GM06990 (cell line): ENCODE data around the gene C4A.

Source experiments
- DNase-seq: peaks from one replicate; pipeline ENCODE4 v3.0.0-alpha.2; 2011; ENCODE audit not compliant: insufficient read length; ENCODE audit errors: extremely low read depth
- H3K27me3 ChIP-seq: replicated peaks from 2 replicates; pipeline ENCODE4 v1.6.0; 2011; ENCODE audit warnings: low read length; ENCODE audit not compliant: control insufficient read depth, insufficient read depth
- H3K36me3 ChIP-seq: 2 replicates; pipeline ENCODE4 v1.5.1; 2011; ENCODE audit warnings: low read length; ENCODE audit not compliant: control insufficient read depth, insufficient read depth
- H3K4me3 ChIP-seq: replicated peaks from 2 replicates; pipeline ENCODE4 v1.5.1; 2011; ENCODE audit warnings: low read depth, mild to moderate bottlenecking, control low read depth, low read length
- CTCF ChIP-seq: IDR thresholded peaks from 2 replicates; pipeline ENCODE4 v1.5.1; 2011; ENCODE audit warnings: low read length, control low read depth, mild to moderate bottlenecking, inconsistent platforms; ENCODE audit not compliant: insufficient read depth, poor library complexity, severe bottlenecking

The C4A gene

GRCh38 chr6:31963921-31964320, 17.9 kb upstream of the C4A start:
- H3K4me3 ChIP-seq = no peak overlapping the region
- no peak for DNase-seq
- peaks cover 50% of the 10 kb centered on the region for H3K36me3 ChIP-seq
- H3K27me3 ChIP-seq = no peaks in the 10 kb centered on the region
- no peak for TF ChIP-seq CTCF

- no peak for TF ChIP-seq CTCF
Observed at GRCh38 chr6:31965700-31966099, 16.2 kb upstream of the C4A start.

GRCh38 chr6:31966506-31966905, 15.4 kb upstream of the C4A start:
- DNase-seq = no peak
- no peak for TF ChIP-seq CTCF
- H3K36me3 ChIP-seq = peaks cover 52% of the 10 kb centered on the region
- no peaks in the 10 kb centered on the region for H3K27me3 ChIP-seq
- H3K4me3 ChIP-seq = no peak overlapping the region

More at GRCh38 chr6:31965700-31966099, 16.2 kb upstream of the C4A start:
- Histone ChIP-seq H3K27me3 (no peaks in the 10 kb centered on the region), H3K4me3 (no peak overlapping the region), H3K36me3 (peaks cover 56% of the 10 kb centered on the region)
- no peak for DNase-seq

- Histone ChIP-seq H3K4me3 (no peak overlapping the region), H3K27me3 (no peaks in the 10 kb centered on the region), H3K36me3 (peaks cover 48% of the 10 kb centered on the region)
- TF ChIP-seq CTCF = no peak
- DNase-seq = no peak
Observed at GRCh38 chr6:31966997-31967925, 14.6 kb upstream of the C4A start.

- no peaks in the 10 kb centered on the region for H3K27me3 ChIP-seq
- TF ChIP-seq CTCF = no peak
- H3K4me3 ChIP-seq = no peak overlapping the region
- peaks cover 42% of the 10 kb centered on the region for H3K36me3 ChIP-seq
- DNase-seq = no peak
Observed at GRCh38 chr6:31967926-31968320, 13.9 kb upstream of the C4A start.
